GM21737 (cell line): ENCODE results near the gene RBP7.

Experiments used
- ATAC-seq: cut with Tn5 transposase; IDR thresholded peaks from one replicate; pipeline ENCODE4 v1.9.1; 2021; ENCODE audit warnings: mild to moderate bottlenecking, moderate library complexity; ENCODE audit not compliant: unreplicated experiment

The RBP7 gene

GRCh38 chr1:10064416-10065343, 67.7 kb downstream of the RBP7 start:
- ATAC-seq = no peak

GRCh38 chr1:10065344-10065685, 68.3 kb downstream of the RBP7 start:
- ATAC-seq = no peak
